CD4-positive, alpha-beta T cell (primary cell): Measurements from ENCODE around the gene TALDO1. TPM values are rescaled to one million over a fixed set of nuclear protein-coding genes. Genes with fewer than 3 reads are reported as not detected.
A peak's percentile ranks its signal among the peaks of the same experiment; 100 is the strongest.
"Not testable (repeated sequence)": the region's sequence is repeated elsewhere in the genome, so short reads cannot be mapped to it uniquely, and the experiment has no call there.

ENCODE experiments used
- ATAC-seq: fragments of 200-7000 bp; cut with Tn5 transposase; one replicate; pipeline ENCODE4 v1.10.0; 2022; ENCODE audit warnings: mild to moderate bottlenecking; ENCODE audit not compliant: poor library complexity
- CTCF ChIA-PET: fragments of 350-600 bp; sonication (Branson Sonifier 250); formaldehyde crosslinking; loops from one replicate; lab custom pipeline; 2021; ENCODE audit warnings: antibody characterized with exemption, inconsistent platforms; lab: Charles Lee
- POLR2A ChIA-PET: fragments of 350-600 bp; sonication (Branson Sonifier 250); formaldehyde crosslinking; loops from one replicate; lab custom pipeline; 2021; ENCODE audit warnings: antibody characterized with exemption, inconsistent platforms; lab: Charles Lee
- DNase-seq, 14 experiments: peaks; one replicate each; pipeline ENCODE4 v3.0.0-alpha.2; 2013 to 2020; ENCODE audit warnings: mixed read lengths in 2 of 14
- H3K27ac ChIP-seq, 2 donors: one replicate each; pipeline versions ENCODE4 v1.5.1 to v1.7.0; 2013; ENCODE audit warnings: low read length in 2 of 2, low read depth in 1 of 2, mild to moderate bottlenecking in 1 of 2
- H3K27me3 ChIP-seq, 2 experiments: 1 replicate in 1 of 2; 2 replicates in 1 of 2; pipeline versions ENCODE4 v1.6.1 to v1.7.0; 2013; ENCODE audit warnings: low read length in 2 of 2, control low read depth in 1 of 2, mild to moderate bottlenecking in 1 of 2, moderate library complexity in 1 of 2; ENCODE audit not compliant: insufficient read depth in 2 of 2, control insufficient read depth in 1 of 2
- H3K36me3 ChIP-seq: one replicate; pipeline ENCODE4 v1.6.1; 2013; ENCODE audit warnings: low read length, control low read depth; ENCODE audit not compliant: insufficient read depth
- H3K4me1 ChIP-seq: one replicate; pipeline ENCODE4 v1.6.1; 2013; ENCODE audit warnings: low read length, control low read depth; ENCODE audit not compliant: insufficient read depth
- H3K4me3 ChIP-seq: one replicate; pipeline ENCODE4 v1.5.1; 2013; ENCODE audit warnings: mild to moderate bottlenecking, low read length, moderate library complexity
- H3K9me3 ChIP-seq, 2 experiments: 1 replicate in 1 of 2; 2 replicates in 1 of 2; pipeline versions ENCODE4 v1.6.1 to v1.7.0; 2013; ENCODE audit warnings: low read length in 2 of 2, mild to moderate bottlenecking in 2 of 2, control low read depth in 1 of 2, moderate library complexity in 1 of 2; ENCODE audit not compliant: control insufficient read depth in 1 of 2, insufficient read depth in 1 of 2
- H3K27ac Mint-ChIP-seq: one replicate; pipeline ENCODE4 v1.8.0; 2020; ENCODE audit warnings: mixed read lengths
- H3K27me3 Mint-ChIP-seq: one replicate; pipeline ENCODE4 v1.8.0; 2021; ENCODE audit warnings: mixed read lengths
- H3K36me3 Mint-ChIP-seq: one replicate; pipeline ENCODE4 v1.8.0; 2021; ENCODE audit warnings: low read depth, mixed read lengths
- H3K4me1 Mint-ChIP-seq: one replicate; pipeline ENCODE4 v1.8.0; 2021; ENCODE audit warnings: low read depth, mixed read lengths
- H3K4me3 Mint-ChIP-seq: one replicate; pipeline ENCODE4 v1.8.0; 2020; ENCODE audit warnings: mild to moderate bottlenecking, mixed read lengths
- H3K9me3 Mint-ChIP-seq: one replicate; pipeline ENCODE4 v1.8.0; 2020; ENCODE audit warnings: mixed read lengths
- intact Hi-C, 2 experiments: fragments of 100-400 bp; cut with DNase I in 1 of 2; cut with micrococcal nuclease in 1 of 2; formaldehyde crosslinking; loops; one replicate each; pipeline versions ENCODE4 v1.15.1 to v1.9.0; 2023 to 2025; cut with DNase I, micrococcal nuclease
- total RNA-seq, 174 experiments: library from RNA in 2 of 174; stranded (reverse) in 2 of 174; gene quantifications; one replicate each; pipeline ENCODE4 v1.2.3 and lab custom pipeline; 2021 to 2026
- TF ChIP-seq, protein P1 (sequence below): fragments of 200-600 bp; IDR thresholded peaks from one replicate; pipeline ENCODE4 v1.8.0; 2022; ENCODE audit warnings: antibody characterized with exemption, mild to moderate bottlenecking

Gene TALDO1
- total RNA-seq, 2 experiments from 2014 or later = 26.2 to 27.7 TPM

- Mint-ChIP-seq H3K27me3 (no peaks in the 10 kb centered on the region), H3K27ac (no peak overlapping the region)
Observed at GRCh38 chr11:733072-733471, 14.2 kb upstream of the TALDO1 start.

GRCh38 chr11:734541-734940, 12.7 kb upstream of the TALDO1 start:
- ATAC-seq, H3K27ac Mint-ChIP-seq, H3K4me3 Mint-ChIP-seq, CTCF ChIA-PET, H3K27me3 Mint-ChIP-seq, H3K27me3 ChIP-seq, H3K27ac ChIP-seq, H3K36me3 Mint-ChIP-seq, H3K9me3 ChIP-seq, H3K4me3 ChIP-seq, intact Hi-C loops, DNase-seq, H3K36me3 ChIP-seq, H3K9me3 Mint-ChIP-seq, POLR2A ChIA-PET: not testable (repeated sequence)
- H3K4me1 ChIP-seq = peaks cover 18% of the 10 kb centered on the region
- H3K4me1 Mint-ChIP-seq = peaks cover 16% of the 10 kb centered on the region

More at GRCh38 chr11:733072-733471, 14.2 kb upstream of the TALDO1 start:
- Histone ChIP-seq H3K4me1 (peaks cover 16% of the 10 kb centered on the region), H3K9me3 (no peaks in the 10 kb centered on the region), H3K36me3 (no peaks in the 10 kb centered on the region), H3K4me3 (no peak overlapping the region), H3K27ac (no peak overlapping the region), H3K27me3 (no peaks in the 10 kb centered on the region)
- intact Hi-C loops = no loop called here
- Mint-ChIP-seq H3K9me3 (no peaks in the 10 kb centered on the region), H3K36me3 (no peaks in the 10 kb centered on the region), H3K4me1 (peaks cover 10% of the 10 kb centered on the region), H3K4me3 (no peak overlapping the region)
- TF ChIP-seq, protein P1, sequence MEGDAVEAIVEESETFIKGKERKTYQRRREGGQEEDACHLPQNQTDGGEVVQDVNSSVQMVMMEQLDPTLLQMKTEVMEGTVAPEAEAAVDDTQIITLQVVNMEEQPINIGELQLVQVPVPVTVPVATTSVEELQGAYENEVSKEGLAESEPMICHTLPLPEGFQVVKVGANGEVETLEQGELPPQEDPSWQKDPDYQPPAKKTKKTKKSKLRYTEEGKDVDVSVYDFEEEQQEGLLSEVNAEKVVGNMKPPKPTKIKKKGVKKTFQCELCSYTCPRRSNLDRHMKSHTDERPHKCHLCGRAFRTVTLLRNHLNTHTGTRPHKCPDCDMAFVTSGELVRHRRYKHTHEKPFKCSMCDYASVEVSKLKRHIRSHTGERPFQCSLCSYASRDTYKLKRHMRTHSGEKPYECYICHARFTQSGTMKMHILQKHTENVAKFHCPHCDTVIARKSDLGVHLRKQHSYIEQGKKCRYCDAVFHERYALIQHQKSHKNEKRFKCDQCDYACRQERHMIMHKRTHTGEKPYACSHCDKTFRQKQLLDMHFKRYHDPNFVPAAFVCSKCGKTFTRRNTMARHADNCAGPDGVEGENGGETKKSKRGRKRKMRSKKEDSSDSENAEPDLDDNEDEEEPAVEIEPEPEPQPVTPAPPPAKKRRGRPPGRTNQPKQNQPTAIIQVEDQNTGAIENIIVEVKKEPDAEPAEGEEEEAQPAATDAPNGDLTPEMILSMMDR = no peak
- ChIA-PET POLR2A (no interaction called here), CTCF (no interaction called here)
- ATAC-seq (no peak), DNase-seq (no peak)

DNA sequence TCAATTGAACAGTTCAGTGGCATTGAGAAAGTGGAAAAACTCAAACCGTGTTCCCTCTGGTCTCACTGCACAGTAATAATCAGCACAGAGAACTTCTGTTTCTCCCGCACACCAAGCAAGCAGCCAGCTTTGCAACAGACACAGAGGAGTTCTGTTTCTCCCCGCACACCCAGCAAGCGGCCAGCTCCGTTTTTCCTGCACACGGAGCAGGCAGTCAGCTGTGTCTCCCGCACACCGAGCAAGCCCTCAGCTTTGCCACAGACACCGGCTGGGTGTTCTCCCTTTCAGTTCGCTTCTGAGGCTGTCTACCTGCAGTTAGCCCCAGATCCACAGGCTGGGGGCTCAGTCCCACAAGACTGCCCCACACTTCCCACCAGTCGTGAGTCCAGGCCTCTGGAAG, 9.9 kb upstream of the TALDO1 start:
- peaks cover 18% of the 10 kb centered on the region for H3K4me1 ChIP-seq
- DNase-seq = peak in 2 of 14 experiments; percentile 21 to 22
- Mint-ChIP-seq H3K4me1 (peaks cover 16% of the 10 kb centered on the region), H3K4me3 (peak overlapping the region; percentile 44), H3K27ac (peak overlapping the region; percentile 47), H3K9me3 (no peaks in the 10 kb centered on the region), H3K27me3 (no peaks in the 10 kb centered on the region), H3K36me3 (no peaks in the 10 kb centered on the region)
- no peaks in the 10 kb centered on the region for H3K36me3 ChIP-seq
- intact Hi-C loops = no loop called here
- peak overlapping the region; percentile 33 for H3K4me3 ChIP-seq
- peak; percentile 41 for ATAC-seq
- TF ChIP-seq, protein P1 = no peak
- ChIA-PET POLR2A (interaction anchor here (0.9 to 2.4 kb wide), 3 partner anchors 10 to 42 kb away, joined by 3 to 8 read pairs (median 4); partner anchors contain the start of genes DEAF1, TALDO1 and TMEM80), CTCF (no interaction called here)
- H3K9me3 ChIP-seq = no peaks in the 10 kb centered on the region
- H3K27ac ChIP-seq = no peak overlapping the region
- no peaks in the 10 kb centered on the region for H3K27me3 ChIP-seq

GRCh38 chr11:737899-738298, 9.4 kb upstream of the TALDO1 start:
- H3K4me3 Mint-ChIP-seq = peak overlapping the region; percentile 44
- H3K4me1 ChIP-seq = peaks cover 18% of the 10 kb centered on the region
- H3K27ac Mint-ChIP-seq = peak overlapping the region; percentile 47
- intact Hi-C loops, H3K27me3 Mint-ChIP-seq, H3K36me3 Mint-ChIP-seq, H3K9me3 ChIP-seq, H3K9me3 Mint-ChIP-seq, H3K27ac ChIP-seq, H3K27me3 ChIP-seq, H3K36me3 ChIP-seq, CTCF ChIA-PET: not testable (repeated sequence)
- H3K4me1 Mint-ChIP-seq = peaks cover 16% of the 10 kb centered on the region
- DNase-seq (peak in 4 of 14 experiments; percentile 28 to 51 (median 36)), ATAC-seq (peak; percentile 72)
- H3K4me3 ChIP-seq = peak overlapping the region; percentile 33
- POLR2A ChIA-PET = interaction anchor here (0.9 to 2.4 kb wide), 3 partner anchors 9 to 43 kb away, joined by 3 to 8 read pairs (median 4); partner anchors contain the start of genes DEAF1, TALDO1 and TMEM80
